H9 (cell line): ENCODE data around the gene MCF2L. TPM values are rescaled to one million over a fixed set of nuclear protein-coding genes. Genes with fewer than 3 reads are reported as not detected.

Experiments used
- DNase-seq: peaks from one replicate; pipeline ENCODE4 v3.0.0-alpha.2; 2017
- H2AFZ ChIP-seq: one replicate; pipeline ENCODE4 v1.6.1; 2013; ENCODE audit warnings: mild to moderate bottlenecking, low read length, control low read depth, moderate library complexity
- H2AK5ac ChIP-seq: 2 replicates; pipeline ENCODE4 v1.6.1; 2013; ENCODE audit warnings: low read length, control low read depth, mixed read lengths; ENCODE audit not compliant: insufficient read length
- H2BK120ac ChIP-seq: one replicate; pipeline ENCODE4 v1.6.1; 2013; ENCODE audit warnings: low read depth, mild to moderate bottlenecking, low read length, control low read depth, inconsistent platforms; ENCODE audit not compliant: poor library complexity, severe bottlenecking
- H2BK12ac ChIP-seq: 2 replicates; pipeline ENCODE4 v1.6.1; 2013; ENCODE audit warnings: low read length, control low read depth, mixed read lengths, low read depth; ENCODE audit not compliant: insufficient read length
- H2BK15ac ChIP-seq: 2 replicates; pipeline ENCODE4 v1.6.1; 2013; ENCODE audit warnings: low read depth, low read length, control low read depth
- H2BK20ac ChIP-seq: one replicate; pipeline ENCODE4 v1.6.1; 2013; ENCODE audit warnings: low read depth, mild to moderate bottlenecking, low read length, control low read depth, inconsistent platforms; ENCODE audit not compliant: poor library complexity, severe bottlenecking
- H2BK5ac ChIP-seq: 2 replicates; pipeline ENCODE4 v1.6.1; 2013; ENCODE audit warnings: low read length, control low read depth, mixed read lengths; ENCODE audit not compliant: insufficient read length
- H3K14ac ChIP-seq: 2 replicates; pipeline ENCODE4 v1.6.1; 2013; ENCODE audit warnings: low read length, control low read depth; ENCODE audit not compliant: insufficient read depth
- H3K18ac ChIP-seq: 2 replicates; pipeline ENCODE4 v1.6.1; 2013; ENCODE audit warnings: low read depth, mild to moderate bottlenecking, mixed read lengths, low read length, control low read depth; ENCODE audit not compliant: insufficient read length
- H3K23ac ChIP-seq: 2 replicates; pipeline ENCODE4 v1.6.1; 2013; ENCODE audit warnings: low read length, control low read depth, mixed read lengths, low read depth; ENCODE audit not compliant: insufficient read length
- H3K23me2 ChIP-seq: 2 replicates; pipeline ENCODE4 v1.6.1; 2013; ENCODE audit warnings: low read depth, mild to moderate bottlenecking, mixed read lengths, low read length, control low read depth; ENCODE audit not compliant: insufficient read length, poor library complexity, severe bottlenecking
- H3K27ac ChIP-seq: 2 replicates; pipeline ENCODE4 v1.5.1; 2013; ENCODE audit warnings: low read length, control low read depth, mixed read lengths, low read depth; ENCODE audit not compliant: insufficient read length
- H3K27me3 ChIP-seq: 2 replicates; pipeline ENCODE4 v1.6.1; 2013; ENCODE audit warnings: low read length, control low read depth, inconsistent platforms; ENCODE audit not compliant: insufficient read depth
- H3K4ac ChIP-seq: 2 replicates; pipeline ENCODE4 v1.6.1; 2013; ENCODE audit warnings: low read depth, mild to moderate bottlenecking, control low read depth, inconsistent platforms, low read length, moderate library complexity
- H3K4me1 ChIP-seq: 2 replicates; pipeline ENCODE4 v1.6.1; 2013; ENCODE audit warnings: low read length, control low read depth, inconsistent platforms; ENCODE audit not compliant: insufficient read depth
- H3K4me2 ChIP-seq: 2 replicates; pipeline ENCODE4 v1.6.1; 2013; ENCODE audit warnings: low read length, control low read depth, mixed read lengths; ENCODE audit not compliant: insufficient read length, insufficient read depth
- H3K56ac ChIP-seq: 2 replicates; pipeline ENCODE4 v1.6.1; 2013; ENCODE audit warnings: low read depth, mild to moderate bottlenecking, mixed read lengths, low read length, control low read depth; ENCODE audit not compliant: insufficient read length
- H3K79me1 ChIP-seq: 2 replicates; pipeline ENCODE4 v1.6.1; 2013; ENCODE audit warnings: low read depth, mild to moderate bottlenecking, moderate library complexity, low read length, control low read depth, inconsistent platforms; ENCODE audit not compliant: insufficient read depth, poor library complexity, severe bottlenecking
- H3K79me2 ChIP-seq: 2 replicates; pipeline ENCODE4 v1.6.1; 2013; ENCODE audit warnings: low read length, control low read depth, inconsistent platforms; ENCODE audit not compliant: insufficient read depth
- H3K9ac ChIP-seq: 2 replicates; pipeline ENCODE4 v1.6.1; 2013; ENCODE audit warnings: low read length, control low read depth, mixed read lengths; ENCODE audit not compliant: insufficient read length; ENCODE audit errors: extremely low read depth
- H3K9me3 ChIP-seq: one replicate; pipeline ENCODE4 v1.6.1; 2013; ENCODE audit warnings: low read depth, low read length, inconsistent platforms; ENCODE audit not compliant: control insufficient read depth
- H3T11ph ChIP-seq: one replicate; pipeline ENCODE4 v1.6.1; 2013; ENCODE audit warnings: mild to moderate bottlenecking, low read length, control low read depth, inconsistent platforms
- H4K20me1 ChIP-seq: one replicate; pipeline ENCODE4 v1.6.1; 2013; ENCODE audit not compliant: control insufficient read depth, insufficient read length, insufficient read depth
- H4K5ac ChIP-seq: 2 replicates; pipeline ENCODE4 v1.6.1; 2013; ENCODE audit warnings: low read depth, mild to moderate bottlenecking, mixed read lengths, low read length, control low read depth; ENCODE audit not compliant: insufficient read length
- H4K8ac ChIP-seq: replicated peaks from 2 replicates; pipeline ENCODE4 v1.6.1; 2013; ENCODE audit warnings: low read length, control low read depth, mixed read lengths, low read depth; ENCODE audit not compliant: insufficient read length
- H4K91ac ChIP-seq: 2 replicates; pipeline ENCODE4 v1.6.1; 2013; ENCODE audit warnings: low read depth, mild to moderate bottlenecking, moderate library complexity, mixed read lengths, low read length, control low read depth; ENCODE audit not compliant: insufficient read length
- H3K27ac Mint-ChIP-seq, 3 experiments: 2 replicates in 2 of 3; 3 replicates in 1 of 3; pipeline ENCODE4 v1.8.0; 2020 to 2021; ENCODE audit warnings: mixed read lengths in 3 of 3, mild to moderate bottlenecking in 1 of 3, moderate library complexity in 1 of 3
- H3K27me3 Mint-ChIP-seq: 2 replicates; pipeline ENCODE4 v1.8.0; 2021; ENCODE audit warnings: low read depth, mild to moderate bottlenecking, moderate library complexity, mixed read lengths
- H3K36me3 Mint-ChIP-seq, 3 experiments: 2 replicates in 2 of 3; 3 replicates in 1 of 3; pipeline ENCODE4 v1.8.0; 2020 to 2021; ENCODE audit warnings: low read depth in 3 of 3, mixed read lengths in 3 of 3; ENCODE audit not compliant: insufficient read depth in 1 of 3
- H3K4me1 Mint-ChIP-seq, 2 experiments: 2 replicates each; pipeline ENCODE4 v1.8.0; 2020; ENCODE audit warnings: mixed read lengths in 2 of 2
- H3K4me3 Mint-ChIP-seq, 2 experiments: 2 replicates in 1 of 2; 3 replicates in 1 of 2; pipeline ENCODE4 v1.8.0; 2020 to 2021; ENCODE audit warnings: mild to moderate bottlenecking in 2 of 2, mixed read lengths in 2 of 2, moderate library complexity in 1 of 2
- H3K9me3 Mint-ChIP-seq, 2 experiments: 2 replicates in 1 of 2; 3 replicates in 1 of 2; pipeline ENCODE4 v1.8.0; 2020; ENCODE audit warnings: mild to moderate bottlenecking in 2 of 2, mixed read lengths in 2 of 2, moderate library complexity in 1 of 2
- CTCF ChIP-seq: fragments of 200-600 bp; sonication (generic); conservative IDR thresholded peaks from 3 replicates; pipeline ENCODE4 v1.8.0; 2021; ENCODE audit warnings: antibody characterized with exemption, mild to moderate bottlenecking
- WGBS: extraction: QIAGEN DNeasy Blood & Tissue Kit; methylation state at CpG from one replicate; pipeline ENCODE4 v1.1.7; 2013; ENCODE audit warnings: missing lambda C conversion rate, low lambda C conversion rate, mixed read lengths; ENCODE audit not compliant: insufficient read length; ENCODE audit errors: extremely low coverage; 5-methylcytosine and 5-hydroxymethylcytosine counted together
- total RNA-seq: library from RNA; stranded (reverse); gene quantifications from 2 replicates; pipeline ENCODE4 v1.2.1, GENCODE V29; 2021

MCF2L gene
- total RNA-seq, 1 experiment from 2014 or later, result 18.5 TPM

- Histone ChIP-seq H3K14ac (no peak overlapping the region), H4K8ac (no peak overlapping the region), H3K23me2 (no peaks in the 10 kb centered on the region), H2AFZ (no peak overlapping the region), H4K5ac (no peak overlapping the region), H3K79me2 (no peaks in the 10 kb centered on the region), H3K4ac (no peak overlapping the region), H2BK5ac (no peak overlapping the region), H3K4me2 (no peak overlapping the region), H4K91ac (no peak overlapping the region), H3K4me1 (no peaks in the 10 kb centered on the region), H3K18ac (no peak overlapping the region), H3K56ac (no peak overlapping the region), H2BK120ac (no peak overlapping the region), H4K20me1 (no peaks in the 10 kb centered on the region), H3K27me3 (no peaks in the 10 kb centered on the region), H3K23ac (no peak overlapping the region), H3K9ac (no peak overlapping the region), H2AK5ac (no peak overlapping the region), H2BK15ac (no peak overlapping the region), H3T11ph (no peak overlapping the region), H2BK20ac (no peak overlapping the region), H3K9me3 (no peaks in the 10 kb centered on the region), H3K79me1 (no peaks in the 10 kb centered on the region), H3K27ac (no peak overlapping the region), H2BK12ac (no peak overlapping the region)
- Mint-ChIP-seq H3K4me3 (no peak overlapping the region), H3K9me3 (no peaks in the 10 kb centered on the region), H3K27ac (no peak overlapping the region), H3K36me3 (no peaks in the 10 kb centered on the region; a peak in 1 of 7 replicates), H3K27me3 (no peaks in the 10 kb centered on the region), H3K4me1 (peaks cover 14 to 37% of the 10 kb centered on the region in 2 experiments)
- TF ChIP-seq CTCF, result no peak
- 100% methylated on average over 1 of the region's 5 CpGs for WGBS
- DNase-seq, result no peak
These were observed 170.6 kb downstream of the MCF2L start for GRCh38 chr13:113139577-113139976.
